Suprapubic skin (tissue), 4 donors: ENCODE measurements around the gene C19orf73. TPM values are rescaled to one million over a fixed set of nuclear protein-coding genes. Genes with fewer than 3 reads are reported as not detected.

Experiments used
- DNase-seq, 2 donors: peaks; one replicate each; pipeline ENCODE4 v3.0.0-alpha.2; 2019; ENCODE audit warnings: low spot score in 2 of 2
- H3K27ac ChIP-seq: fragments of 200-600 bp; sonication (generic); one replicate; pipeline ENCODE4 v1.5.1; 2019
- H3K27me3 ChIP-seq: fragments of 200-600 bp; sonication (generic); one replicate; pipeline ENCODE4 v1.5.1; 2019
- H3K36me3 ChIP-seq: fragments of 200-600 bp; sonication (generic); one replicate; pipeline ENCODE4 v1.5.1; 2019
- H3K4me1 ChIP-seq: fragments of 200-600 bp; sonication (generic); one replicate; pipeline ENCODE4 v1.5.1; 2019
- H3K4me3 ChIP-seq: fragments of 200-600 bp; sonication (generic); one replicate; pipeline ENCODE4 v1.5.1; 2019; ENCODE audit warnings: mild to moderate bottlenecking
- H3K9me3 ChIP-seq: fragments of 200-600 bp; sonication (generic); one replicate; pipeline ENCODE4 v1.5.1; 2019
- CTCF ChIP-seq, 2 donors: fragments of 200-600 bp in 1 of 2; fragments of 450-650 bp in 1 of 2; sonication (generic) in 1 of 2; IDR thresholded peaks; one replicate each; pipeline ENCODE4 v1.5.1; 2016 to 2019; ENCODE audit warnings: antibody characterized with exemption in 2 of 2, mild to moderate bottlenecking in 1 of 2, moderate library complexity in 1 of 2
- EP300 ChIP-seq: sonication (generic); formaldehyde crosslinking; IDR thresholded peaks from one replicate; pipeline ENCODE4 v1.6.1; 2017; ENCODE audit warnings: antibody characterized with exemption
- POLR2A ChIP-seq, 2 donors: fragments of 450-650 bp; IDR thresholded peaks; one replicate each; pipeline ENCODE4 v1.6.1; 2017; ENCODE audit warnings: antibody characterized with exemption in 2 of 2, mild to moderate bottlenecking in 2 of 2, moderate library complexity in 2 of 2
- POLR2AphosphoS5 ChIP-seq, 3 donors: sonication (generic); formaldehyde crosslinking; IDR thresholded peaks; one replicate each; pipeline ENCODE4 v1.6.1; 2017; ENCODE audit warnings: antibody characterized with exemption in 3 of 3
- WGBS: methylation state at CpG from one replicate; pipeline ENCODE4 v1.1.5; 2018; 5-methylcytosine and 5-hydroxymethylcytosine counted together
- total RNA-seq, 4 donors: library from RNA; depleted of rRNA; stranded (reverse); fragments of >200 nt; gene quantifications; one replicate each; pipeline ENCODE4 v1.1.0, GENCODE V29; 2016

The C19orf73 gene
- total RNA-seq, 4 donors from 2014 or later = 5.2 to 9.3 (median 5.9) TPM; not detected in 1

GRCh38 chr19:49154279-49154678 lies 35.3 kb upstream of the C19orf73 start:
- no peak for DNase-seq
- no peak for TF ChIP-seq EP300
- no peak for TF ChIP-seq POLR2A (IDR thresholded peaks at IDR 0.05)
- TF ChIP-seq POLR2AphosphoS5 (IDR thresholded peaks at IDR 0.05) = no peak
- no peak for TF ChIP-seq CTCF (IDR thresholded peaks at IDR 0.05)
- Histone ChIP-seq H3K4me1 (peaks cover 42% of the 10 kb centered on the region), H3K36me3 (no peaks in the 10 kb centered on the region), H3K27ac (no peak overlapping the region), H3K4me3 (no peak overlapping the region), H3K9me3 (no peaks in the 10 kb centered on the region), H3K27me3 (no peaks in the 10 kb centered on the region)
- 89% methylated on average over 6 of the region's 6 CpGs for WGBS

- 89% methylated on average over 10 of the region's 10 CpGs for WGBS
- TF ChIP-seq POLR2AphosphoS5 (IDR thresholded peaks at IDR 0.05) (no peak), CTCF (IDR thresholded peaks at IDR 0.05) (no peak), EP300 (no peak), POLR2A (IDR thresholded peaks at IDR 0.05) (no peak)
- Histone ChIP-seq H3K27ac (no peak overlapping the region), H3K27me3 (no peaks in the 10 kb centered on the region), H3K36me3 (no peaks in the 10 kb centered on the region), H3K4me3 (no peak overlapping the region), H3K9me3 (no peaks in the 10 kb centered on the region), H3K4me1 (peaks cover 43% of the 10 kb centered on the region)
- no peak for DNase-seq
Measured at GRCh38 chr19:49153167-49153809, 34.3 kb upstream of the C19orf73 start.

- Histone ChIP-seq H3K4me3 (peak overlapping the region; percentile 69), H3K36me3 (no peaks in the 10 kb centered on the region), H3K27ac (no peak overlapping the region), H3K4me1 (peaks cover 39% of the 10 kb centered on the region), H3K27me3 (no peaks in the 10 kb centered on the region), H3K9me3 (no peaks in the 10 kb centered on the region)
- no peak for TF ChIP-seq EP300
- no peak for TF ChIP-seq POLR2A (IDR thresholded peaks at IDR 0.05)
- no peak for TF ChIP-seq POLR2AphosphoS5 (IDR thresholded peaks at IDR 0.05)
- TF ChIP-seq CTCF (IDR thresholded peaks at IDR 0.05) = no peak
- DNase-seq = no peak
- 27% methylated on average over 8 of the region's 10 CpGs for WGBS
Measured at GRCh38 chr19:49152119-49152550, 33.2 kb upstream of the C19orf73 start.

- H3K27ac ChIP-seq = peak overlapping the region; percentile 84
- H3K4me1 ChIP-seq = peaks cover 38% of the 10 kb centered on the region
- WGBS = 4% methylated on average over 45 of the region's 45 CpGs
- H3K27me3 ChIP-seq = no peaks in the 10 kb centered on the region
- peak; percentile 92 for DNase-seq
- no peaks in the 10 kb centered on the region for H3K36me3 ChIP-seq
- no peaks in the 10 kb centered on the region for H3K9me3 ChIP-seq
- H3K4me3 ChIP-seq = peak overlapping the region; percentile 69
- no peak for TF ChIP-seq EP300
- no peak for TF ChIP-seq CTCF (IDR thresholded peaks at IDR 0.05)
- no peak for TF ChIP-seq POLR2A (IDR thresholded peaks at IDR 0.05)
- no peak for TF ChIP-seq POLR2AphosphoS5 (IDR thresholded peaks at IDR 0.05)
Measured at GRCh38 chr19:49151267-49152118, 32.5 kb upstream of the C19orf73 start.

- peaks cover 44% of the 10 kb centered on the region for H3K4me1 ChIP-seq
- no peaks in the 10 kb centered on the region for H3K9me3 ChIP-seq
- TF ChIP-seq EP300 (no peak), POLR2AphosphoS5 (IDR thresholded peaks at IDR 0.05) (no peak), CTCF (IDR thresholded peaks at IDR 0.05) (no peak), POLR2A (IDR thresholded peaks at IDR 0.05) (no peak)
- H3K27ac ChIP-seq = peak overlapping the region; percentile 84
- H3K27me3 ChIP-seq = no peaks in the 10 kb centered on the region
- H3K4me3 ChIP-seq = peak overlapping the region; percentile 69
- DNase-seq = no peak
- WGBS = 17% methylated on average over 9 of the region's 16 CpGs
- H3K36me3 ChIP-seq = no peaks in the 10 kb centered on the region
Measured at GRCh38 chr19:49150944-49151243, 32.0 kb upstream of the C19orf73 start.
